Liver (tissue), 9 donors: ENCODE measurements around the gene ANKRD33. TPM values are rescaled to one million over a fixed set of nuclear protein-coding genes. Genes with fewer than 3 reads are reported as not detected.
A peak's percentile ranks its signal among the peaks of the same experiment; 100 is the strongest.

Source experiments
- DNase-seq: peaks from one replicate; pipeline ENCODE4 v3.0.0-alpha.2; 2017; ENCODE audit warnings: low spot score
- H3K27ac ChIP-seq, 2 donors: one replicate each; pipeline ENCODE4 v1.7.0; 2013; ENCODE audit warnings: inconsistent platforms in 2 of 2, low read length in 2 of 2, control low read depth in 1 of 2, low read depth in 1 of 2, mild to moderate bottlenecking in 1 of 2
- H3K27me3 ChIP-seq, 4 donors: one replicate each; pipeline versions ENCODE4 v1.6.1 to v1.7.0; 2013; ENCODE audit warnings: low read length in 3 of 4, inconsistent platforms in 1 of 4, mild to moderate bottlenecking in 1 of 4, moderate library complexity in 1 of 4; ENCODE audit not compliant: control insufficient read depth in 4 of 4, insufficient read depth in 4 of 4
- H3K36me3 ChIP-seq, 4 donors: one replicate each; pipeline versions ENCODE4 v1.6.1 to v1.7.0; 2013; ENCODE audit warnings: low read length in 3 of 4, mild to moderate bottlenecking in 3 of 4, low read depth in 1 of 4, moderate library complexity in 1 of 4; ENCODE audit not compliant: control insufficient read depth in 4 of 4, insufficient read depth in 3 of 4
- H3K4me1 ChIP-seq, 4 donors: one replicate each; pipeline versions ENCODE4 v1.6.1 to v1.7.0; 2013; ENCODE audit warnings: low read length in 3 of 4, mild to moderate bottlenecking in 3 of 4, moderate library complexity in 1 of 4; ENCODE audit not compliant: control insufficient read depth in 4 of 4, insufficient read depth in 4 of 4
- H3K4me3 ChIP-seq, 3 donors: one replicate each; pipeline versions ENCODE4 v1.6.1 to v1.7.0; 2013; ENCODE audit warnings: low read length in 3 of 3, control low read depth in 1 of 3, low read depth in 1 of 3, mild to moderate bottlenecking in 1 of 3
- H3K9ac ChIP-seq, 2 donors: one replicate each; pipeline ENCODE4 v1.7.0; 2013; ENCODE audit warnings: low read length in 2 of 2, mild to moderate bottlenecking in 2 of 2, moderate library complexity in 2 of 2, control low read depth in 1 of 2, low read depth in 1 of 2
- H3K9me3 ChIP-seq, 4 donors: one replicate each; pipeline versions ENCODE4 v1.6.1 to v1.7.0; 2013; ENCODE audit warnings: low read length in 3 of 4; ENCODE audit not compliant: control insufficient read depth in 4 of 4
- CTCF ChIP-seq: fragments of 150-350 bp; IDR thresholded peaks from 2 replicates; pipeline ENCODE4 v1.5.1; 2017; ENCODE audit warnings: improper control_type of control experiment, low read depth, low read length; ENCODE audit not compliant: missing input control
- EGR1 ChIP-seq, 2 donors: IDR thresholded peaks; 2 replicates each; pipeline ENCODE4 v1.6.1; 2016 to 2018; ENCODE audit warnings: antibody characterized with exemption in 2 of 2, low read depth in 2 of 2
- FOXA1 ChIP-seq: IDR thresholded peaks from 2 replicates; pipeline ENCODE4 v1.6.1; 2016; ENCODE audit warnings: antibody characterized with exemption
- FOXA2 ChIP-seq: IDR thresholded peaks from 2 replicates; pipeline ENCODE4 v1.6.1; 2016; ENCODE audit warnings: antibody characterized with exemption
- GABPA ChIP-seq, 2 donors: IDR thresholded peaks in 1 of 2; conservative IDR thresholded peaks in 1 of 2; 2 replicates each; pipeline ENCODE4 v1.6.1; 2016; ENCODE audit warnings: antibody characterized with exemption in 2 of 2, mild to moderate bottlenecking in 1 of 2, moderate library complexity in 1 of 2
- HNF4A ChIP-seq, 2 donors: conservative IDR thresholded peaks; 2 replicates each; pipeline ENCODE4 v1.6.1; 2016; ENCODE audit warnings: antibody characterized with exemption in 2 of 2, mild to moderate bottlenecking in 2 of 2
- HNF4G ChIP-seq: IDR thresholded peaks from 2 replicates; pipeline ENCODE4 v1.6.1; 2016; ENCODE audit warnings: antibody characterized with exemption
- JUND ChIP-seq, 2 donors: IDR thresholded peaks; 2 replicates each; pipeline ENCODE4 v1.6.1; 2016; ENCODE audit warnings: antibody characterized with exemption in 2 of 2
- NR2F2 ChIP-seq: IDR thresholded peaks from 2 replicates; pipeline ENCODE4 v1.6.1; 2016; ENCODE audit warnings: antibody characterized with exemption
- RXRA ChIP-seq, 2 donors: IDR thresholded peaks; 2 replicates each; pipeline ENCODE4 v1.6.1; 2017 to 2018; ENCODE audit warnings: antibody characterized with exemption in 2 of 2, mild to moderate bottlenecking in 1 of 2
- SP1 ChIP-seq: IDR thresholded peaks from 2 replicates; pipeline ENCODE4 v1.6.1; 2018; ENCODE audit warnings: antibody characterized with exemption, mild to moderate bottlenecking
- TAF1 ChIP-seq: conservative IDR thresholded peaks from 2 replicates; pipeline ENCODE4 v1.6.1; 2016; ENCODE audit warnings: antibody characterized with exemption, mild to moderate bottlenecking
- YY1 ChIP-seq: IDR thresholded peaks from 2 replicates; pipeline ENCODE4 v1.6.1; 2016; ENCODE audit warnings: antibody characterized with exemption, mild to moderate bottlenecking
- WGBS: extraction: QIAGEN DNeasy Blood & Tissue Kit; methylation state at CpG from one replicate; pipeline ENCODE4 v1.1.7; 2013; 5-methylcytosine and 5-hydroxymethylcytosine counted together
- polyA plus RNA-seq, 2 donors: library from polyadenylated mRNA; stranded (reverse) in 1 of 2; unstranded in 1 of 2; fragments of 200-250 nt in 1 of 2; fragments of >200 nt in 1 of 2; fragmentation: Nextera tagmentation in 1 of 2; extraction: Ambion mirVana in 1 of 2; gene quantifications; one replicate each; pipeline versions ENCODE4 v1.2.1 to v1.2.3, GENCODE V29; 2013 to 2015
- total RNA-seq, 2 donors: library from RNA; depleted of rRNA; stranded (reverse); fragments of >200 nt; gene quantifications; one replicate each; pipeline ENCODE4 v1.2.3, GENCODE V29; 2014
- TF ChIP-seq, protein P1 (sequence below): IDR thresholded peaks from 2 replicates; pipeline ENCODE4 v1.6.1; 2016; ENCODE audit warnings: antibody characterized with exemption
- TF ChIP-seq, protein P2 (sequence below): IDR thresholded peaks from 2 replicates; pipeline ENCODE4 v1.6.1; 2016; ENCODE audit warnings: antibody characterized with exemption
- donor health status: healthy.
- donor health status: healthy.
- donor health status: healthy.
- donor health status: healthy.
- donor health status: healthy.

Gene ANKRD33
- total and polyA plus RNA-seq, 4 donors = not detected

- H3K36me3 ChIP-seq = no peaks in the 10 kb centered on the region
- WGBS = 84% methylated on average over 3 of the region's 3 CpGs
- no peak overlapping the region for H3K27ac ChIP-seq
- H3K4me1 ChIP-seq = peaks cover 0 to 3% (median 0%) of the 10 kb centered on the region in 4 donors
- H3K27me3 ChIP-seq = no peaks in the 10 kb centered on the region
- DNase-seq = no peak
- H3K9ac ChIP-seq = no peak overlapping the region
- no peak for TF ChIP-seq GABPA (IDR thresholded peaks at IDR 0.05 in 1 of 2, conservative IDR thresholded peaks at IDR 0.05 in 1 of 2)
- no peak for TF ChIP-seq HNF4G
- TF ChIP-seq, protein P1, sequence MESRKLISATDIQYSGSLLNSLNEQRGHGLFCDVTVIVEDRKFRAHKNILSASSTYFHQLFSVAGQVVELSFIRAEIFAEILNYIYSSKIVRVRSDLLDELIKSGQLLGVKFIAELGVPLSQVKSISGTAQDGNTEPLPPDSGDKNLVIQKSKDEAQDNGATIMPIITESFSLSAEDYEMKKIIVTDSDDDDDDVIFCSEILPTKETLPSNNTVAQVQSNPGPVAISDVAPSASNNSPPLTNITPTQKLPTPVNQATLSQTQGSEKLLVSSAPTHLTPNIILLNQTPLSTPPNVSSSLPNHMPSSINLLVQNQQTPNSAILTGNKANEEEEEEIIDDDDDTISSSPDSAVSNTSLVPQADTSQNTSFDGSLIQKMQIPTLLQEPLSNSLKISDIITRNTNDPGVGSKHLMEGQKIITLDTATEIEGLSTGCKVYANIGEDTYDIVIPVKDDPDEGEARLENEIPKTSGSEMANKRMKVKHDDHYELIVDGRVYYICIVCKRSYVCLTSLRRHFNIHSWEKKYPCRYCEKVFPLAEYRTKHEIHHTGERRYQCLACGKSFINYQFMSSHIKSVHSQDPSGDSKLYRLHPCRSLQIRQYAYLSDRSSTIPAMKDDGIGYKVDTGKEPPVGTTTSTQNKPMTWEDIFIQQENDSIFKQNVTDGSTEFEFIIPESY = no peak
- TF ChIP-seq FOXA2 = no peak
- no peaks in the 10 kb centered on the region for H3K9me3 ChIP-seq
- H3K4me3 ChIP-seq = no peak overlapping the region
These were observed 8.3 kb downstream of the ANKRD33 start for GRCh38 chr12:51896236-51896635.

DNA sequence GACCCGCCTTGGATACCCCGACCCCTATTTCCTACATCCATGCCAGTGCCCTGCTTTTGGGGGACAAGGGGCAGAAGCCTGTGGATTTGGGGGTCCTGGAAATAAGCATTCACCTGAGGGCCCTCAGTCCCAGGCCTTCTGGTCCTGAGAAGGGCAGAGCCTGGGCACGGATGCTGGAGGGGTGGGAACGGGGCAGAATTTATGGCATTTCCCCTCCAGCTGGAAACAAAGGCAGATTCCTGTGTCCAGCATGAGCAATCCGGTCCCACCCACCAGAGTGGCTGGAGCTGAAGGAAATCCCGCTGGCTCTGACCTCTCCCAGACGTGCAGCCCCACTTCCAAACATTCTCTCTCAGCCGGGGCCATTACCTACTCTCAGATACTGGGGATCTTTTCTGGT is 9.3 kb downstream of the ANKRD33 start:
- H3K27ac ChIP-seq = no peak overlapping the region
- no peak overlapping the region for H3K4me3 ChIP-seq
- WGBS = 83% methylated on average over 8 of the region's 8 CpGs
- peaks cover 0 to 3% (median 0%) of the 10 kb centered on the region in 4 donors for H3K4me1 ChIP-seq
- H3K27me3 ChIP-seq = no peaks in the 10 kb centered on the region
- DNase-seq = no peak
- no peaks in the 10 kb centered on the region for H3K9me3 ChIP-seq
- H3K9ac ChIP-seq = no peak overlapping the region
- H3K36me3 ChIP-seq = no peaks in the 10 kb centered on the region
- TF ChIP-seq HNF4A (conservative IDR thresholded peaks at IDR 0.05) = no peak
- TF ChIP-seq NR2F2 = peak; percentile 11

- no peaks in the 10 kb centered on the region for H3K36me3 ChIP-seq
- no peaks in the 10 kb centered on the region for H3K27me3 ChIP-seq
- H3K4me1 ChIP-seq = peaks cover 0 to 3% (median 0%) of the 10 kb centered on the region in 4 donors
- no peak overlapping the region for H3K4me3 ChIP-seq
- TF ChIP-seq CTCF (no peak), SP1 (no peak), GABPA (IDR thresholded peaks at IDR 0.05 in 1 of 2, conservative IDR thresholded peaks at IDR 0.05 in 1 of 2) (no peak), JUND (IDR thresholded peaks at IDR 0.05) (no peak), TAF1 (no peak), NR2F2 (no peak), EGR1 (IDR thresholded peaks at IDR 0.05; ENCODE audit: low read depth in 2 of 2) (no peak), YY1 (no peak), FOXA2 (no peak), FOXA1 (no peak), RXRA (IDR thresholded peaks at IDR 0.05) (no peak)
- TF ChIP-seq, protein P2, sequence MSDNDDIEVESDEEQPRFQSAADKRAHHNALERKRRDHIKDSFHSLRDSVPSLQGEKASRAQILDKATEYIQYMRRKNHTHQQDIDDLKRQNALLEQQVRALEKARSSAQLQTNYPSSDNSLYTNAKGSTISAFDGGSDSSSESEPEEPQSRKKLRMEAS = no peak
- TF ChIP-seq, protein P1 = no peak
- H3K9ac ChIP-seq = no peak overlapping the region
- 89% methylated on average over 2 of the region's 2 CpGs for WGBS
- no peak overlapping the region for H3K27ac ChIP-seq
- no peak for DNase-seq
- H3K9me3 ChIP-seq = no peaks in the 10 kb centered on the region
These were observed 10.6 kb downstream of the ANKRD33 start for GRCh38 chr12:51898506-51898905.
